OCI-LY7 (cell line): ENCODE measurements around the gene SHMT2.

Experiments used
- CTCF ChIP-seq: fragments of 200-600 bp; sonication (generic); conservative IDR thresholded peaks from 2 replicates; pipeline ENCODE4 v1.5.1; 2014; ENCODE audit warnings: mild to moderate bottlenecking, antibody characterized with exemption, low read length, moderate library complexity, mixed read lengths
- EZH2phosphoT487 ChIP-seq: fragments of 200-600 bp; sonication (generic); IDR thresholded peaks from 2 replicates; pipeline ENCODE4 v1.6.1; 2018; ENCODE audit warnings: low read depth, borderline replicate concordance, mild to moderate bottlenecking, mixed run types, antibody characterized with exemption, low read length, moderate library complexity, mixed read lengths

- TF ChIP-seq CTCF, result no peak
- no peak for TF ChIP-seq EZH2phosphoT487
Measured at GRCh38 chr12:57230381-57231155, 1.1 kb downstream of the SHMT2 start.
